GM23338 (cell line): ENCODE results near the gene GPT2. TPM values are rescaled to one million over a fixed set of nuclear protein-coding genes. Genes with fewer than 3 reads are reported as not detected.

Experiments
- ATAC-seq: fragments of 200-7000 bp; cut with Tn5 transposase; 3 replicates; pipeline ENCODE4 v1.9.1; 2020
- DNase-seq: peaks from one replicate; pipeline ENCODE4 v3.0.0-alpha.2; 2015; ENCODE audit warnings: low spot score
- H2AFZ ChIP-seq: fragments of 200-600 bp; sonication (generic); 2 replicates; pipeline ENCODE4 v1.8.0; 2016; ENCODE audit warnings: antibody characterized with exemption, mild to moderate bottlenecking, moderate library complexity
- H3F3A ChIP-seq: fragments of 200-600 bp; sonication (generic); replicated peaks from 2 replicates; pipeline ENCODE4 v1.8.0; 2017; ENCODE audit warnings: antibody characterized with exemption, mixed run types, low read depth
- H3K27ac ChIP-seq: fragments of 200-600 bp; sonication (generic); 2 replicates; pipeline ENCODE4 v1.6.1; 2016; ENCODE audit warnings: low read depth
- H3K27me3 ChIP-seq: fragments of 200-600 bp; sonication (generic); 2 replicates; pipeline ENCODE4 v1.8.0; 2016; ENCODE audit warnings: mild to moderate bottlenecking, mixed run types, moderate library complexity; ENCODE audit not compliant: insufficient read depth
- H3K36me3 ChIP-seq: fragments of 200-600 bp; sonication (generic); 2 replicates; pipeline ENCODE4 v1.8.0; 2016; ENCODE audit warnings: mild to moderate bottlenecking; ENCODE audit not compliant: insufficient read depth
- H3K4me1 ChIP-seq: fragments of 200-600 bp; sonication (generic); 2 replicates; pipeline ENCODE4 v1.8.0; 2016; ENCODE audit warnings: mild to moderate bottlenecking, moderate library complexity; ENCODE audit not compliant: insufficient read depth
- H3K4me2 ChIP-seq: fragments of 200-600 bp; sonication (generic); 2 replicates; pipeline ENCODE4 v1.7.1; 2017; ENCODE audit warnings: mixed run types
- H3K4me3 ChIP-seq: fragments of 200-600 bp; sonication (generic); 2 replicates; pipeline ENCODE4 v1.6.1; 2016; ENCODE audit warnings: mixed run types
- H3K79me2 ChIP-seq: fragments of 200-600 bp; sonication (generic); replicated peaks from 2 replicates; pipeline ENCODE4 v1.8.0; 2017; ENCODE audit warnings: mild to moderate bottlenecking; ENCODE audit not compliant: insufficient read depth
- H3K9me2 ChIP-seq: fragments of 200-600 bp; sonication (generic); 2 replicates; pipeline ENCODE4 v1.8.0; 2017; ENCODE audit not compliant: insufficient read depth
- H4K20me1 ChIP-seq: fragments of 200-600 bp; sonication (generic); replicated peaks from 2 replicates; pipeline ENCODE4 v1.8.0; 2017; ENCODE audit warnings: mild to moderate bottlenecking; ENCODE audit not compliant: insufficient read depth
- H3K27ac Mint-ChIP-seq: 2 replicates; pipeline ENCODE4 v1.8.0; 2020; ENCODE audit warnings: inconsistent platforms, mild to moderate bottlenecking, moderate library complexity, mixed read lengths
- H3K27me3 Mint-ChIP-seq: 3 replicates; pipeline ENCODE4 v1.8.0; 2022; ENCODE audit warnings: low read depth, mild to moderate bottlenecking, moderate library complexity, mixed read lengths, inconsistent platforms; ENCODE audit not compliant: insufficient read depth, poor library complexity
- H3K36me3 Mint-ChIP-seq: 3 replicates; pipeline ENCODE4 v1.8.0; 2021; ENCODE audit warnings: low read depth, mild to moderate bottlenecking, inconsistent platforms, moderate library complexity, mixed read lengths
- H3K4me1 Mint-ChIP-seq: 3 replicates; pipeline ENCODE4 v1.8.0; 2020; ENCODE audit warnings: mild to moderate bottlenecking, inconsistent platforms, mixed read lengths
- H3K4me3 Mint-ChIP-seq: 3 replicates; pipeline ENCODE4 v1.8.0; 2021; ENCODE audit warnings: moderate library complexity, mild to moderate bottlenecking, inconsistent platforms, mixed read lengths
- H3K9me3 Mint-ChIP-seq: 3 replicates; pipeline ENCODE4 v1.8.0; 2020; ENCODE audit warnings: moderate library complexity, mild to moderate bottlenecking, inconsistent platforms, mixed read lengths
- CTCF ChIP-seq, 2 experiments: fragments of 200-600 bp in 1 of 2; sonication (generic) in 1 of 2; conservative IDR thresholded peaks; 2 replicates each; pipeline versions ENCODE4 v1.5.1 to v1.6.1; 2016 to 2017; ENCODE audit warnings: antibody characterized with exemption in 2 of 2, low read depth in 2 of 2, mild to moderate bottlenecking in 2 of 2, moderate library complexity in 1 of 2
- ETS1 ChIP-seq: IDR thresholded peaks from 2 replicates; pipeline ENCODE4 v1.6.1; 2016; ENCODE audit warnings: antibody characterized with exemption
- EZH2 ChIP-seq: fragments of 200-600 bp; sonication (generic); IDR thresholded peaks from one replicate; pipeline ENCODE4 v1.8.0; 2017; ENCODE audit warnings: antibody characterized with exemption, mild to moderate bottlenecking, low read depth; ENCODE audit not compliant: unreplicated experiment
- JUNB ChIP-seq: IDR thresholded peaks from one replicate; pipeline ENCODE4 v1.6.1; 2016; ENCODE audit warnings: antibody characterized with exemption; ENCODE audit not compliant: unreplicated experiment
- POLR2AphosphoS5 ChIP-seq: IDR thresholded peaks from 2 replicates; pipeline ENCODE4 v1.6.1; 2016; ENCODE audit warnings: antibody characterized with exemption, low read depth
- REST ChIP-seq: IDR thresholded peaks from one replicate; pipeline ENCODE4 v1.6.1; 2018; ENCODE audit warnings: antibody characterized with exemption; ENCODE audit not compliant: unreplicated experiment
- ZNF114 ChIP-seq: fragments of 250-450 bp; sonication (Bioruptor Pico); IDR thresholded peaks from 2 replicates; pipeline ENCODE4 v1.5.0; 2020; ENCODE audit warnings: mild to moderate bottlenecking, moderate library complexity
- ZNF331 ChIP-seq: fragments of 250-450 bp; sonication (Bioruptor Pico); IDR thresholded peaks from 2 replicates; pipeline ENCODE4 v1.5.0; 2020; ENCODE audit warnings: low read depth, mild to moderate bottlenecking, moderate library complexity
- polyA plus RNA-seq: library from polyadenylated mRNA; unstranded; fragments of >200 nt; fragmentation: Nextera tagmentation; extraction: Ambion mirVana; gene quantifications from 2 replicates; pipeline ENCODE4 v1.2.1, GENCODE V29; 2016
- total RNA-seq: library from RNA; depleted of rRNA; stranded (reverse); fragments of >200 nt; shearing (Covaris generic); gene quantifications from 2 replicates; pipeline ENCODE4 v1.2.3, GENCODE V29; 2014

The GPT2 gene
- total and polyA plus RNA-seq, 2 experiments from 2014 or later, result 48.5 to 81.0 TPM

GRCh38 chr16:46842192-46842895 lies 41.8 kb upstream of the GPT2 start (continued):
- TF ChIP-seq CTCF (conservative IDR thresholded peaks at IDR 0.05; ENCODE audit: low read depth in 2 of 2) (no peak), ETS1 (no peak), EZH2 (no peak), ZNF114 (CRISPR knock-in tag) (no peak)

GRCh38 chr16:46843898-46844642 lies 40.1 kb upstream of the GPT2 start:
- Mint-ChIP-seq H3K27me3 (peaks cover 2% of the 10 kb centered on the region), H3K9me3 (peaks cover 14% of the 10 kb centered on the region), H3K36me3 (0 out of 3 replicates have a peak, but pooled peaks cover 3% of the 10 kb centered on the region), H3K4me1 (peaks cover 5% of the 10 kb centered on the region; the same call in 2 of the 3 replicates), H3K4me3 (no peak overlapping the region), H3K27ac (no peak overlapping the region)
- H3K4me3 ChIP-seq, result no peak overlapping the region
- ATAC-seq (no peak; the same call in 2 of the 3 replicates), DNase-seq (peak; percentile 19)
- no peaks in the 10 kb centered on the region for H4K20me1 ChIP-seq
- TF ChIP-seq JUNB (no peak), REST (no peak), POLR2AphosphoS5 (no peak), ZNF331 (CRISPR knock-in tag) (no peak)
- H3K27me3 ChIP-seq, result no peaks in the 10 kb centered on the region
- H3K9me2 ChIP-seq, result no peaks in the 10 kb centered on the region
- H3K79me2 ChIP-seq, result no peaks in the 10 kb centered on the region
- no peaks in the 10 kb centered on the region for H3K4me1 ChIP-seq
- 0 out of 2 replicates have a peak, but pooled peaks cover 4% of the 10 kb centered on the region for H3F3A ChIP-seq
- no peaks in the 10 kb centered on the region for H3K36me3 ChIP-seq
- H3K27ac ChIP-seq, result no peak overlapping the region
- no peak overlapping the region for H3K4me2 ChIP-seq
- H2AFZ ChIP-seq, result peak overlapping the region; percentile 72
